PC-3 (cell line): Measurements from ENCODE around the gene MACROD2.

Experiments
- CTCF ChIP-seq: fragments of 300-600 bp; sonication (generic); conservative IDR thresholded peaks from 2 replicates; pipeline ENCODE4 v1.5.1; 2017; ENCODE audit warnings: antibody characterized with exemption, low read depth, mild to moderate bottlenecking, low read length
- EZH2 ChIP-seq: fragments of 300-600 bp; sonication (generic); IDR thresholded peaks from one replicate; pipeline ENCODE4 v1.6.1; 2017; ENCODE audit warnings: antibody characterized with exemption, mild to moderate bottlenecking, low read length; ENCODE audit not compliant: unreplicated experiment

GRCh38 chr20:15342991-15343523 lies 1347.7 kb downstream of the MACROD2 start:
- TF ChIP-seq CTCF = no peak
- TF ChIP-seq EZH2 = no peak
